Karpas-422 (cell line): ENCODE results near the gene DPP6. TPM values are rescaled to one million over a fixed set of nuclear protein-coding genes. Genes with fewer than 3 reads are reported as not detected.
"Not testable (repeated sequence)": the region's sequence is repeated elsewhere in the genome, so short reads cannot be mapped to it uniquely, and the experiment has no call there.

Source experiments
- DNase-seq: peaks from one replicate; pipeline ENCODE4 v3.0.0-alpha.2; 2015
- H2AFZ ChIP-seq: fragments of 200-600 bp; sonication (generic); 2 replicates; pipeline ENCODE4 v1.6.1; 2014; ENCODE audit warnings: antibody characterized with exemption, low read length, mixed read lengths
- H3K27ac ChIP-seq: fragments of 200-600 bp; sonication (generic); 2 replicates; pipeline ENCODE4 v1.5.1; 2014; ENCODE audit warnings: mild to moderate bottlenecking, low read length, moderate library complexity
- H3K27me3 ChIP-seq: fragments of 200-600 bp; sonication (generic); 2 replicates; pipeline ENCODE4 v1.6.1; 2014; ENCODE audit warnings: low read length, mixed read lengths
- H3K36me3 ChIP-seq: fragments of 200-600 bp; sonication (generic); 2 replicates; pipeline ENCODE4 v1.6.1; 2014; ENCODE audit warnings: low read length, mixed read lengths; ENCODE audit not compliant: insufficient read depth
- H3K4me1 ChIP-seq: fragments of 200-600 bp; sonication (generic); 2 replicates; pipeline ENCODE4 v1.6.1; 2014; ENCODE audit warnings: mild to moderate bottlenecking, low read length, mixed read lengths
- H3K4me2 ChIP-seq: fragments of 200-600 bp; sonication (generic); 2 replicates; pipeline ENCODE4 v1.6.1; 2014; ENCODE audit warnings: low read length, low read depth, mild to moderate bottlenecking; ENCODE audit not compliant: poor library complexity, severe bottlenecking
- H3K4me3 ChIP-seq: fragments of 200-600 bp; sonication (generic); 2 replicates; pipeline ENCODE4 v1.5.1; 2014; ENCODE audit warnings: mild to moderate bottlenecking, antibody characterized with exemption, low read length, mixed read lengths
- H3K79me2 ChIP-seq: fragments of 200-600 bp; sonication (generic); 2 replicates; pipeline ENCODE4 v1.6.1; 2014; ENCODE audit warnings: mild to moderate bottlenecking, low read length, mixed read lengths
- H3K9ac ChIP-seq: fragments of 200-600 bp; sonication (generic); 2 replicates; pipeline ENCODE4 v1.6.0; 2014; ENCODE audit warnings: low read length
- H3K9me2 ChIP-seq: fragments of 200-600 bp; sonication (generic), shearing (Covaris generic); replicated peaks from 2 replicates; pipeline ENCODE4 v1.6.0; 2014; ENCODE audit warnings: mild to moderate bottlenecking, low read length, moderate library complexity; ENCODE audit not compliant: insufficient read depth
- H3K9me3 ChIP-seq: fragments of 300-700, 200-600 bp; sonication (generic); 2 replicates; pipeline ENCODE4 v1.6.1; 2014; ENCODE audit warnings: low read length, mixed read lengths
- H4K20me1 ChIP-seq: fragments of 200-600 bp; sonication (generic); 2 replicates; pipeline ENCODE4 v1.6.1; 2014; ENCODE audit warnings: mild to moderate bottlenecking, antibody characterized with exemption, low read length, low read depth; ENCODE audit not compliant: insufficient read depth
- total RNA-seq: library from RNA; depleted of rRNA; stranded (reverse); fragments of >200 nt; shearing (Covaris generic); gene quantifications from 2 replicates; pipeline ENCODE4 v1.2.3, GENCODE V29; 2014; ENCODE audit warnings: low replicate concordance

Gene DPP6
- total RNA-seq, 1 experiment from 2014 or later: not detected

GRCh38 chr7:154672659-154673415 is 620.6 kb downstream of the DPP6 start:
- Histone ChIP-seq H4K20me1 (no peaks in the 10 kb centered on the region), H3K9me3 (no peaks in the 10 kb centered on the region), H3K4me3 (no peak overlapping the region), H3K4me1 (no peaks in the 10 kb centered on the region), H3K4me2 (no peak overlapping the region), H2AFZ (no peak overlapping the region), H3K27ac (no peak overlapping the region), H3K27me3 (no peaks in the 10 kb centered on the region), H3K79me2 (no peaks in the 10 kb centered on the region), H3K9me2 (no peaks in the 10 kb centered on the region), H3K36me3 (no peaks in the 10 kb centered on the region), H3K9ac (no peak overlapping the region)
- DNase-seq: no peak

- no peaks in the 10 kb centered on the region for H3K36me3 ChIP-seq
- DNase-seq: no peak
- H3K9ac ChIP-seq: no peak overlapping the region
- no peaks in the 10 kb centered on the region for H3K9me3 ChIP-seq
- H3K4me1 ChIP-seq: no peaks in the 10 kb centered on the region
- H4K20me1 ChIP-seq: no peaks in the 10 kb centered on the region
- H3K27ac ChIP-seq: no peak overlapping the region
- H3K4me3 ChIP-seq: no peak overlapping the region
- H2AFZ ChIP-seq: no peak overlapping the region
- no peaks in the 10 kb centered on the region for H3K9me2 ChIP-seq
- H3K79me2 ChIP-seq: no peaks in the 10 kb centered on the region
- H3K27me3 ChIP-seq: no peaks in the 10 kb centered on the region
- no peak overlapping the region for H3K4me2 ChIP-seq
Measured at GRCh38 chr7:154674191-154674590, 622.0 kb downstream of the DPP6 start.

DNA sequence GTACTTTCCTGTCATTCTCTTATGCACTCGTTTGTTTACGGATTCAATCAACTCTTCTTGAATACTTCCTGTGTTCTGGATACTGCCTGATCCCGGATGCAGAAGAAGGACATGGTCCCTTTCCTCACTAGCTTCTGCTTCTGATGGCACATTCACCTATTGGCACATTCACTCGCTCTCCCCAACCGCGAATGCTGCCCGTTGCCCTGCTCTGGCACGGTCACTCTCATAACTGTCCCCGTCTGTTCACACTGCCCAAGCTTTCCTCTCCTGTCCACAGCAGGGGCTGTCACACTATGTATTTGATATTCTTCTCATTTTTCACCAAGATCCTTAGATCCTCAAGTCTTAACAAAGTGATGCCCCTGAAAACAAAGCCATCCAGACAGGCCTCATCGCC is 623.4 kb downstream of the DPP6 start:
- Histone ChIP-seq H2AFZ (no peak overlapping the region), H3K9me3 (no peaks in the 10 kb centered on the region), H3K27ac (no peak overlapping the region), H3K9me2 (no peaks in the 10 kb centered on the region), H3K4me3 (no peak overlapping the region), H3K27me3 (no peaks in the 10 kb centered on the region), H3K36me3 (no peaks in the 10 kb centered on the region), H4K20me1 (no peaks in the 10 kb centered on the region), H3K9ac (no peak overlapping the region), H3K79me2 (no peaks in the 10 kb centered on the region), H3K4me1 (no peaks in the 10 kb centered on the region), H3K4me2 (no peak overlapping the region)
- no peak for DNase-seq

GRCh38 chr7:154676033-154676421 is 623.8 kb downstream of the DPP6 start:
- H3K9ac ChIP-seq, H3K9me3 ChIP-seq, DNase-seq, H3K36me3 ChIP-seq, H3K9me2 ChIP-seq, H3K4me3 ChIP-seq, H3K27me3 ChIP-seq, H4K20me1 ChIP-seq, H3K79me2 ChIP-seq, H2AFZ ChIP-seq, H3K4me1 ChIP-seq, H3K27ac ChIP-seq, H3K4me2 ChIP-seq: not testable (repeated sequence)

DNA sequence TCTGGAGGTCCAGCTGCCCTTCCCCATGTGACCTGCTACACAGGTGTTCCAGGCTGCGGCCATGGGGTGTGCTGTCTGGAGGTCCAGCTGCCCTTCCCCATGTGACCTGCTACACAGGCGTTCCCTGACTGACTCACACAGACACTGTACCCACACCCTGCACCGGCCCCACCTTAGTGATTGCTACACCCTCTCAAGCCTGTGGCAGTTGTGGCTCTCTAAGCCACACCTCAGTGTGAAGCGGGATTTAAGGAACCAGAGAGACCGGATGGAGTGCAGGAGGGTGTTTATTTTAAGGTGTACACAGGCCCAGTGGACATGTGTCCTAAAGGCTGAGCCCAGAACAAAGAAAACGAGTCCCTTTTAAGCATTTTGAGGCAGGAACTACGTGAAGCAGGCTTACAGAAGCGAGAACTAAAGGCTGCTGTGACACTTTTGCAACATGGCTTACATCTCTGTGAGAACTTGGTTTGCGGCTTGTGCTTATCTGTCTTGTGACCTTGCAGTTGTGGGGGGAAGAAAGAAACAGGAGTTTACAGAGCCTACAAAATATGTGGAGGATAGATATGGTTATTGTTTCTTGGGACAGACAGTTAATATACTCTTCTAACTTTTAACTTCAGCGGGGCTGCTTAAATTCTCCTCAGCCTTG is 624.4 kb downstream of the DPP6 start:
- H3K36me3 ChIP-seq: no peaks in the 10 kb centered on the region
- no peaks in the 10 kb centered on the region for H3K9me3 ChIP-seq
- H3K27ac ChIP-seq: no peak overlapping the region
- no peaks in the 10 kb centered on the region for H3K27me3 ChIP-seq
- H3K4me2 ChIP-seq: no peak overlapping the region
- H3K79me2 ChIP-seq: no peaks in the 10 kb centered on the region
- no peaks in the 10 kb centered on the region for H4K20me1 ChIP-seq
- no peak overlapping the region for H2AFZ ChIP-seq
- no peak for DNase-seq
- no peak overlapping the region for H3K4me3 ChIP-seq
- no peaks in the 10 kb centered on the region for H3K4me1 ChIP-seq
- no peaks in the 10 kb centered on the region for H3K9me2 ChIP-seq
- no peak overlapping the region for H3K9ac ChIP-seq

DNA sequence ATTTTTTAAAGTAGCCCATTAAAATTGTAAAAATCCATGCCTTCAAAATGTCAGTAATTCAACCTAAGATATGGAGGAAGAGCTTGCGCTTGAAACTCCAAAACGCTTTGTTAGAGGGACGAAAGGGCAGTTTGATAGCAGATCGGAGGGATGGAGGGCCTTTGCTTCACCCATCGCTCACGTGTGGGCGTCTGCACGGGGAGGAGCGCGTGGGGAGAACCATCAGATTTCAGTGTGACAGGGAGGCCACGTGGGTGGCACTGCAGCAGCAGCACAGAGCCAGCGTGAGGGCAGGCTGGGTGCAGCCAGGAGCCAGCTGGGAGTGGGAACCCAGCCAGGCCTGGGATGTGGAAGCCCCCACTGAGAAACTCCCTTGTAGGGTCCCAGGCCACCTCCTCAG is 625.3 kb downstream of the DPP6 start:
- H3K79me2 ChIP-seq: no peaks in the 10 kb centered on the region

GRCh38 chr7:154678001-154678550 is 625.9 kb downstream of the DPP6 start:
- not testable (repeated sequence) for H3K4me2 ChIP-seq, H3K9me2 ChIP-seq, H3K9ac ChIP-seq, H3K9me3 ChIP-seq, H2AFZ ChIP-seq, DNase-seq, H3K36me3 ChIP-seq, H3K27me3 ChIP-seq, H3K79me2 ChIP-seq, H3K27ac ChIP-seq, H4K20me1 ChIP-seq, H3K4me3 ChIP-seq, H3K4me1 ChIP-seq

More for the DNA sequence above, 625.3 kb downstream of the DPP6 start:
- Histone ChIP-seq H3K27me3 (no peaks in the 10 kb centered on the region), H4K20me1 (no peaks in the 10 kb centered on the region), H3K4me3 (no peak overlapping the region), H3K4me2 (no peak overlapping the region), H3K9me3 (no peaks in the 10 kb centered on the region), H3K4me1 (no peaks in the 10 kb centered on the region), H3K27ac (no peak overlapping the region), H3K9ac (no peak overlapping the region), H3K36me3 (no peaks in the 10 kb centered on the region), H3K9me2 (no peaks in the 10 kb centered on the region), H2AFZ (no peak overlapping the region)
- DNase-seq: no peak

DNA sequence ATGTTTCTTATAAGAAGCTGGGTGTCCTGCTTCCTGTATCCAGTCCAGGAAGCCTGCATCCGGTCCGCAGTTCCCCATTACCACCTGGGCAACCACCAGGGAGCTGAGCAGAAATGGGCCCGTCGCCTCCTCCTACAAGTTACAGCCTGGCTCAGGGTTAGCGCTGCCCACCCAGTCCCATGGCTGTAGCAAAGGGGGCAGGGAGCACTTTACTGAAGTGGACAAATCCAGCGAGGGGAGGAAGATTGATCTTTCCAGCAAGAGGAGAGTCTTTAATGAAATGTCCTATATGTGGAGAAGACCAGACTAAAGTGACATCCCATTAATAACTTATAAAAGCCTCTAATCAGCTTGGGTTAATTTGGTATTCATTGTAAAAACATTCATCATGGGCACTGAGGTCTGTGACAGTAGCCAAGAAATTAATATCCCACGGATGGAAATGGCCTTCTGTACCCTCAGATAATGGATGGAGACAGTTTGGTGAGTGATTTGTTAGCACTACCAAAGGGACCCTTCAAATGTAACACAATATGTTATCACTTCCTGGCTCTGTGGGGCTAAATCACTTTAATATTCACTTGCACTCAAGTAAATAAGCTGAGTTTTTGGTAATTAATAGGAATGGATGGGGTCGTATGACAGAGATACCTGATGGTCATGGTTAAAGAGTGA is 627.3 kb downstream of the DPP6 start:
- H3K27me3 ChIP-seq: no peaks in the 10 kb centered on the region
- no peaks in the 10 kb centered on the region for H3K9me2 ChIP-seq
- H3K9me3 ChIP-seq: no peaks in the 10 kb centered on the region
- H2AFZ ChIP-seq: no peak overlapping the region
- no peak overlapping the region for H3K4me2 ChIP-seq
- H3K4me1 ChIP-seq: no peaks in the 10 kb centered on the region
- no peak for DNase-seq
- H3K27ac ChIP-seq: no peak overlapping the region
- H3K79me2 ChIP-seq: no peaks in the 10 kb centered on the region
- H3K9ac ChIP-seq: no peak overlapping the region
- H3K4me3 ChIP-seq: no peak overlapping the region
- no peaks in the 10 kb centered on the region for H3K36me3 ChIP-seq
- H4K20me1 ChIP-seq: no peaks in the 10 kb centered on the region
